Embryonic facial prominence (tissue), 1 donor: ENCODE measurements around the gene SYNGR2.
A peak's percentile ranks its signal among the peaks of the same experiment; 100 is the strongest.
"Not testable (repeated sequence)": the region's sequence is repeated elsewhere in the genome, so short reads cannot be mapped to it uniquely, and the experiment has no call there.

ENCODE experiments used
- DNase-seq: peaks from one replicate; pipeline ENCODE4 v3.0.0-alpha.2; 2016; ENCODE audit errors: extremely low spot score

Gene SYNGR2

GRCh38 chr17:78171591-78172248 is 3.3 kb downstream of the SYNGR2 start:
- not testable (repeated sequence) for DNase-seq

- no peak for DNase-seq
These were observed 4.1 kb downstream of the SYNGR2 start for GRCh38 chr17:78172249-78173051.

GRCh38 chr17:78173097-78173715 is 4.8 kb downstream of the SYNGR2 start:
- no peak for DNase-seq

- no peak for DNase-seq
These were observed 6.0 kb downstream of the SYNGR2 start for GRCh38 chr17:78174346-78174869.

- DNase-seq, result no peak
These were observed 6.7 kb downstream of the SYNGR2 start for GRCh38 chr17:78174870-78175642.

- no peak for DNase-seq
These were observed 7.2 kb downstream of the SYNGR2 start for GRCh38 chr17:78175643-78175981.

GRCh38 chr17:78176548-78177025 is 8.2 kb downstream of the SYNGR2 start:
- DNase-seq, result no peak

- no peak for DNase-seq
These were observed 11.0 kb downstream of the SYNGR2 start for GRCh38 chr17:78179372-78179771.

GRCh38 chr17:78180083-78180482 is 11.7 kb downstream of the SYNGR2 start:
- no peak for DNase-seq

- DNase-seq, result no peak
These were observed 12.1 kb downstream of the SYNGR2 start for GRCh38 chr17:78180508-78180907.

- no peak for DNase-seq
These were observed 14.1 kb downstream of the SYNGR2 start for GRCh38 chr17:78182504-78182903.

GRCh38 chr17:78183916-78184315 is 15.5 kb downstream of the SYNGR2 start:
- DNase-seq, result no peak

- no peak for DNase-seq
These were observed 16.0 kb downstream of the SYNGR2 start for GRCh38 chr17:78184351-78184750.

GRCh38 chr17:78184868-78185267 is 16.5 kb downstream of the SYNGR2 start:
- DNase-seq, result no peak

- DNase-seq, result no peak
These were observed 17.8 kb downstream of the SYNGR2 start for GRCh38 chr17:78185981-78186691.

- peak; percentile 95 for DNase-seq
These were observed 18.6 kb downstream of the SYNGR2 start, which contains the start of the genes AFMID and TK1 for GRCh38 chr17:78186692-78187595. Gene AFMID (plus strand): TSS chr17:78187362. CDS start chr17:78187371, 9 bp downstream. Gene TK1 (minus strand): TSS chr17:78187052. CDS start chr17:78186994, 58 bp downstream.

GRCh38 chr17:78196716-78197115 is 28.3 kb downstream of the SYNGR2 start:
- DNase-seq, result no peak

GRCh38 chr17:78197147-78197832 is 28.9 kb downstream of the SYNGR2 start:
- DNase-seq, result no peak

GRCh38 chr17:78200451-78200850 is 32.1 kb downstream of the SYNGR2 start:
- no peak for DNase-seq
